BE2C (cell line): ENCODE results near the gene COX8A.

Experiments used
- DNase-seq: peaks from one replicate; pipeline ENCODE4 v3.0.0-alpha.2; 2020
- H3K27me3 ChIP-seq: fragments of 250-450 bp; sonication (Bioruptor Pico); 2 replicates; pipeline ENCODE4 v1.5.1; 2020; ENCODE audit warnings: mild to moderate bottlenecking
- H3K36me3 ChIP-seq: fragments of 250-450 bp; sonication (Bioruptor Pico); 2 replicates; pipeline ENCODE4 v1.5.1; 2020; ENCODE audit warnings: mild to moderate bottlenecking
- H3K4me1 ChIP-seq: fragments of 250-450 bp; sonication (Bioruptor Pico); 2 replicates; pipeline ENCODE4 v1.5.1; 2020
- H3K4me3 ChIP-seq: 2 replicates; pipeline ENCODE4 v1.5.1; 2011; ENCODE audit warnings: low read depth, low read length
- H3K9me3 ChIP-seq: fragments of 250-450 bp; sonication (Bioruptor Pico); 2 replicates; pipeline ENCODE4 v1.5.1; 2020
- TF ChIP-seq, protein P1 (sequence below): IDR thresholded peaks from 2 replicates; pipeline ENCODE4 v1.5.1; 2012; ENCODE audit warnings: mild to moderate bottlenecking, low read depth, low read length

COX8A gene

GRCh38 chr11:63937713-63938478, 36.5 kb upstream of the COX8A start:
- H3K27me3 ChIP-seq, result no peaks in the 10 kb centered on the region
- TF ChIP-seq, protein P1, sequence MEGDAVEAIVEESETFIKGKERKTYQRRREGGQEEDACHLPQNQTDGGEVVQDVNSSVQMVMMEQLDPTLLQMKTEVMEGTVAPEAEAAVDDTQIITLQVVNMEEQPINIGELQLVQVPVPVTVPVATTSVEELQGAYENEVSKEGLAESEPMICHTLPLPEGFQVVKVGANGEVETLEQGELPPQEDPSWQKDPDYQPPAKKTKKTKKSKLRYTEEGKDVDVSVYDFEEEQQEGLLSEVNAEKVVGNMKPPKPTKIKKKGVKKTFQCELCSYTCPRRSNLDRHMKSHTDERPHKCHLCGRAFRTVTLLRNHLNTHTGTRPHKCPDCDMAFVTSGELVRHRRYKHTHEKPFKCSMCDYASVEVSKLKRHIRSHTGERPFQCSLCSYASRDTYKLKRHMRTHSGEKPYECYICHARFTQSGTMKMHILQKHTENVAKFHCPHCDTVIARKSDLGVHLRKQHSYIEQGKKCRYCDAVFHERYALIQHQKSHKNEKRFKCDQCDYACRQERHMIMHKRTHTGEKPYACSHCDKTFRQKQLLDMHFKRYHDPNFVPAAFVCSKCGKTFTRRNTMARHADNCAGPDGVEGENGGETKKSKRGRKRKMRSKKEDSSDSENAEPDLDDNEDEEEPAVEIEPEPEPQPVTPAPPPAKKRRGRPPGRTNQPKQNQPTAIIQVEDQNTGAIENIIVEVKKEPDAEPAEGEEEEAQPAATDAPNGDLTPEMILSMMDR, result no peak
- H3K4me3 ChIP-seq, result peak overlapping the region; percentile 63
- no peak for DNase-seq
- no peaks in the 10 kb centered on the region for H3K9me3 ChIP-seq
- no peaks in the 10 kb centered on the region for H3K4me1 ChIP-seq
- H3K36me3 ChIP-seq, result no peaks in the 10 kb centered on the region

DNA sequence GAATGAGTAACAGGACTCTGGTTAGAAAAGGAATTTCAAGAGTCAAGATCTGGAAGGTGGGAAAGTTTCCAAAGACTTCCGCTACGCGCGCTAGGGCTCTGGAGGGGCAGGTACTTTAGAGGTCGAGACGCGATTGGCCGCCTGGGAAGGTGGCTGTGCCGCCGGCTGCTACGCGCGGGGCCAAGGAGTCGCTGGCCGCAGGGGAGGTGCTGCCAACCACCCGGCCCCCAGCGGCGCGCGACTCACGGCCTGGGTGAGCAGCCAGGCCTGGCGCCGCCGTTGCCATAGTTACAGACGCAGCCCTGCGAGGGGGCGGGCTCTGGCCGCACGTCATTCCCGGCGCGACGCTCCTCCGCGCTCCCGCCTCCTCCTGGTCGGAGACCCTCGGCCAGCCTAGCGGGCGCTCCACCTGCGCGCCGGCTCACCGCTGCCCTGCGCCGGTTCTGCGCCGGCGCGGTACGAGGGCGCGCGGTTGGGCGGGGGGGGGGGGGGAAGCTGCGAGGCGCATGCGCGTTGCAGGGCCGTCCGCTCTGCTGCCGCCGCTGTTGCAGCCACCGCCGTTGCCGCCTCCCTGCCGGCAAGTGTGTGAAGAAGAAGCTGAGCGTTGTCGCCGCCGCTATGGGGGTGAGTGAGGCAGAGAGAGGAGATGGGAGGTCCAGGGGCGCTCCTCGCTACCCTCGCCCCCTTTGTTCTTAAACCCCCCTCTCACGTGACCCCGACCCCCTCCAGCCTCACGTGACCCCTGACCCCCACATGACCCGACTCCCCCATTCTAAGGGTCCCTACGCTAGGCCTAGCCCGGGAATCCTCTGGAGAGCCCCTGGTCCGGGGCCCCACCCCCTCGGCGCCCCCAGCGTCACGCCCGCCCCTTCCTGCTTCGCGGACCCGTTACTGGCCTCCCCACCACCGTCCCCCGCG, 35.7 kb upstream of the COX8A start, which contains the start of gene NAA40:
TSS of gene NAA40 (plus strand) at position 524 of the 918 bp plus-strand sequence. CDS start at position 619, 95 bp downstream.
- TF ChIP-seq, protein P1, result no peak
- Histone ChIP-seq H3K36me3 (no peaks in the 10 kb centered on the region), H3K9me3 (no peaks in the 10 kb centered on the region), H3K4me3 (peak within 1 kb of the TSS; percentile 83), H3K4me1 (peaks cover 2% of the 10 kb centered on the region; the same call in 1 of the 2 replicates), H3K27me3 (no peaks in the 10 kb centered on the region)
- peak; percentile 94 for DNase-seq

DNA sequence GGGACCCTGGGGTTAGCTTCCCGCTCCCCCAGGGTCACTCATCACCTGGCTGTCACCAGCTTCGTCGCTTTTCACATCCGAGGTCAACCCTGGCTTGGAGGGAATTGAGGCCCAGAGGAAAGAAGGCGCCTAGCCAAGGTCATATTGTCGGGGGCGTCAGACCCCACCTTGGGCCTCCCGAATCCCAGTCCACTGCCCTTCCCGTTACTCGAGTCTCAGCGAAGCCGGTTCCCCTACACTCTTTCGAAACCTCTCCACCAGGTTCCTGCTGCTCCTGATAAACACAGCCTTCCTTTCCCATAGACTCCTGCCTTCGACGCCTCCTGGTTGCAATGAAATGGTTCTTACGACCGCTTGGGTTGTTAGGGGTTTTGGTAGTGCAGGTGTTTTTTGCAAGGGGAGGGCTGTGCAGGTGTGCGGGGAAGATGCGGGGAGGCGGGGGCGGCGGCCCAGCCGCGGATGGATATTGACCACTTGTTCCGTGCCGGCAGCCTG, 35.0 kb upstream of the COX8A start:
- Histone ChIP-seq H3K36me3 (no peaks in the 10 kb centered on the region), H3K4me3 (peak overlapping the region; percentile 83), H3K4me1 (peaks cover 2% of the 10 kb centered on the region; the same call in 1 of the 2 replicates), H3K9me3 (no peaks in the 10 kb centered on the region), H3K27me3 (no peaks in the 10 kb centered on the region)
- DNase-seq, result no peak
- TF ChIP-seq, protein P1, result no peak

GRCh38 chr11:63940786-63941185, 33.6 kb upstream of the COX8A start:
- Histone ChIP-seq H3K4me3 (no peak overlapping the region), H3K4me1 (peaks cover 12% of the 10 kb centered on the region), H3K36me3 (no peaks in the 10 kb centered on the region), H3K9me3 (no peaks in the 10 kb centered on the region), H3K27me3 (no peaks in the 10 kb centered on the region)
- no peak for DNase-seq
- TF ChIP-seq, protein P1, result no peak

DNA sequence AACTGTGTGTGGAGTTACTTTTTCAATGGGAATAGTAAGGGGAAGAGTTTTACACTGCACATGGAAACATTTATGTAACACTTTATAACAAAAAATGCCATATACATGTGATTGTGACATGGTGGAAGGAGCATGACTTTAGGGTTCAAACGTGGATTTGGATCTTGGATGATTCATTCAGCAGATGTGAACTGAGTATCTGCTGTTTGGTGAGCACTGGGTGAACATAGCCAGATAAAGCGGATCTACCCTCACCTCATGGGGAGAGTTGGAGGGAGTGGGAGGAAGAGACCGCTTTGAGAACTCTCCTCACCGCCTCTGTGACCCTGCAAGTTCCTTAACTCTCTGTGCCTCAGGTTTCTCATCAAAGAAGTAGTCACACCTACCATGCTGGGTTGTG, 32.5 kb upstream of the COX8A start:
- Histone ChIP-seq H3K9me3 (no peaks in the 10 kb centered on the region), H3K4me3 (no peak overlapping the region), H3K4me1 (peaks cover 12% of the 10 kb centered on the region), H3K27me3 (no peaks in the 10 kb centered on the region), H3K36me3 (peaks cover 11% of the 10 kb centered on the region)
- TF ChIP-seq, protein P1, result no peak
- DNase-seq, result no peak
